DOHH2 (cell line): ENCODE results near the gene SDCCAG8.

ENCODE experiments used
- H3F3A ChIP-seq: fragments of 200-600 bp; sonication (generic), shearing (Covaris generic); 2 replicates; pipeline ENCODE4 v1.6.0; 2016; ENCODE audit warnings: antibody characterized with exemption, mild to moderate bottlenecking; ENCODE audit not compliant: control insufficient read depth, insufficient read depth
- H3K27ac ChIP-seq: fragments of 200-600 bp; sonication (generic); 2 replicates; pipeline ENCODE4 v1.5.1; 2014; ENCODE audit warnings: low read depth, mild to moderate bottlenecking, low read length, moderate library complexity
- H3K27me3 ChIP-seq: fragments of 200-600 bp; sonication (generic); 2 replicates; pipeline ENCODE4 v1.6.1; 2014; ENCODE audit warnings: mild to moderate bottlenecking, low read length, mixed read lengths; ENCODE audit not compliant: control insufficient read depth
- H3K36me3 ChIP-seq: fragments of 200-600 bp; sonication (generic); 2 replicates; pipeline ENCODE4 v1.6.1; 2014; ENCODE audit warnings: mild to moderate bottlenecking, low read length, moderate library complexity, mixed read lengths; ENCODE audit not compliant: control insufficient read depth
- H3K4me1 ChIP-seq: fragments of 200-600 bp; sonication (generic); 2 replicates; pipeline ENCODE4 v1.6.1; 2014; ENCODE audit warnings: mild to moderate bottlenecking, low read length, mixed read lengths; ENCODE audit not compliant: control insufficient read depth
- H3K4me2 ChIP-seq: fragments of 200-600 bp; sonication (generic); 2 replicates; pipeline ENCODE4 v1.6.0; 2014; ENCODE audit warnings: mild to moderate bottlenecking, low read length, moderate library complexity
- H3K4me3 ChIP-seq: fragments of 200-600 bp; sonication (generic); 2 replicates; pipeline ENCODE4 v1.5.1; 2014; ENCODE audit warnings: mild to moderate bottlenecking, low read length, mixed read lengths
- H3K79me2 ChIP-seq: fragments of 200-600 bp; sonication (generic); 2 replicates; pipeline ENCODE4 v1.6.1; 2014; ENCODE audit warnings: mild to moderate bottlenecking, low read length, mixed read lengths; ENCODE audit not compliant: control insufficient read depth
- H3K9me2 ChIP-seq: fragments of 200-600 bp; sonication (generic); replicated peaks from 2 replicates; pipeline ENCODE4 v1.6.1; 2014; ENCODE audit warnings: mild to moderate bottlenecking, low read length, mixed read lengths; ENCODE audit not compliant: control insufficient read depth
- H3K9me3 ChIP-seq: fragments of 200-600 bp; sonication (generic); 2 replicates; pipeline ENCODE4 v1.6.1; 2014; ENCODE audit warnings: antibody characterized with exemption, low read length, mixed read lengths; ENCODE audit not compliant: control insufficient read depth, insufficient read depth
- H4K20me1 ChIP-seq: fragments of 200-600 bp; sonication (generic); 2 replicates; pipeline ENCODE4 v1.6.0; 2014; ENCODE audit warnings: low read depth, mild to moderate bottlenecking, antibody characterized with exemption, low read length, moderate library complexity; ENCODE audit not compliant: control insufficient read depth, insufficient read depth
- CTCF ChIP-seq: fragments of 200-600 bp; sonication (generic); IDR thresholded peaks from one replicate; pipeline ENCODE4 v1.5.1; 2014; ENCODE audit warnings: antibody characterized with exemption, mild to moderate bottlenecking, low read depth, low read length; ENCODE audit not compliant: poor library complexity, severe bottlenecking
- EZH2phosphoT487 ChIP-seq: fragments of 200-600 bp; sonication (generic); IDR thresholded peaks from 2 replicates; pipeline ENCODE4 v1.6.1; 2017; ENCODE audit warnings: borderline replicate concordance, mild to moderate bottlenecking, antibody characterized with exemption, low read length, moderate library complexity, mixed read lengths

The SDCCAG8 gene

GRCh38 chr1:243438146-243438545 lies 182.3 kb downstream of the SDCCAG8 start:
- no peak overlapping the region for H3K27ac ChIP-seq
- TF ChIP-seq CTCF (no peak), EZH2phosphoT487 (no peak)
- no peaks in the 10 kb centered on the region for H3F3A ChIP-seq
- peaks cover 2% of the 10 kb centered on the region; the same call in 1 of the 2 replicates for H3K27me3 ChIP-seq
- no peak overlapping the region for H3K4me3 ChIP-seq
- H3K4me1 ChIP-seq, result peaks cover 3% of the 10 kb centered on the region
- no peaks in the 10 kb centered on the region for H3K79me2 ChIP-seq
- no peaks in the 10 kb centered on the region for H3K9me2 ChIP-seq
- H3K9me3 ChIP-seq, result no peaks in the 10 kb centered on the region
- no peak overlapping the region for H3K4me2 ChIP-seq
- no peaks in the 10 kb centered on the region for H3K36me3 ChIP-seq
- H4K20me1 ChIP-seq, result no peaks in the 10 kb centered on the region

- no peak overlapping the region for H3K4me2 ChIP-seq
- no peaks in the 10 kb centered on the region for H3K9me2 ChIP-seq
- H3F3A ChIP-seq, result no peaks in the 10 kb centered on the region
- H3K27ac ChIP-seq, result no peak overlapping the region
- no peak for TF ChIP-seq CTCF
- no peak for TF ChIP-seq EZH2phosphoT487
- no peaks in the 10 kb centered on the region for H4K20me1 ChIP-seq
- no peak overlapping the region for H3K4me3 ChIP-seq
- H3K27me3 ChIP-seq, result peaks cover 2% of the 10 kb centered on the region; the same call in 1 of the 2 replicates
- H3K36me3 ChIP-seq, result no peaks in the 10 kb centered on the region
- H3K79me2 ChIP-seq, result no peaks in the 10 kb centered on the region
- H3K9me3 ChIP-seq, result no peaks in the 10 kb centered on the region
- peaks cover 6% of the 10 kb centered on the region for H3K4me1 ChIP-seq
These were observed 183.0 kb downstream of the SDCCAG8 start for GRCh38 chr1:243438815-243439214.

- H3K4me3 ChIP-seq, result no peak overlapping the region
- TF ChIP-seq CTCF (no peak), EZH2phosphoT487 (no peak)
- H3K9me3 ChIP-seq, result no peaks in the 10 kb centered on the region
- H4K20me1 ChIP-seq, result no peaks in the 10 kb centered on the region
- no peaks in the 10 kb centered on the region for H3F3A ChIP-seq
- H3K36me3 ChIP-seq, result no peaks in the 10 kb centered on the region
- H3K4me2 ChIP-seq, result no peak overlapping the region
- no peaks in the 10 kb centered on the region for H3K9me2 ChIP-seq
- peaks cover 2% of the 10 kb centered on the region; the same call in 1 of the 2 replicates for H3K27me3 ChIP-seq
- no peaks in the 10 kb centered on the region for H3K79me2 ChIP-seq
- no peak overlapping the region for H3K27ac ChIP-seq
- H3K4me1 ChIP-seq, result peaks cover 6% of the 10 kb centered on the region
These were observed 184.6 kb downstream of the SDCCAG8 start for GRCh38 chr1:243440406-243440805.
